HepG2 (cell line): ENCODE data around the gene SEC14L1. TPM values are rescaled to one million over a fixed set of nuclear protein-coding genes. Genes with fewer than 3 reads are reported as not detected.
A peak's percentile ranks its signal among the peaks of the same experiment; 100 is the strongest.

Experiments used
- ATAC-seq: fragments of 200-7000 bp; cut with Tn5 transposase; 3 replicates; pipeline ENCODE4 v1.9.1; 2020; ENCODE audit warnings: mild to moderate bottlenecking, moderate library complexity
- BruUV-seq: library from RNA; stranded (reverse); fragments of 400-500 nt; replicated peaks from 2 replicates; lab custom pipeline; 2021; lab: Mats Ljungman, UMichigan
- CTCF ChIA-PET: fragments of 300-600 bp; formaldehyde crosslinking; extraction: SDS; loops from one replicate; lab custom pipeline; 2021; ENCODE audit warnings: low total read pairs, inconsistent platforms, low intra/inter-chr PET ratio; lab: Yijun Ruan, JAX
- POLR2A ChIA-PET: fragments of 350-600 bp; sonication (Branson Sonifier 250); formaldehyde crosslinking; loops from one replicate; lab custom pipeline; 2020; ENCODE audit warnings: antibody characterized with exemption, inconsistent platforms; lab: Yijun Ruan, JAX
- DNase-seq: peaks from one replicate; pipeline ENCODE4 v3.0.0-alpha.2; 2015; ENCODE audit warnings: low spot score
- FAIRE-seq: peaks from 3 replicates; lab custom pipeline; 2011; peaks lifted over from hg19 to GRCh38; lab: Jason Lieb, UNC
- H2AFZ ChIP-seq: one replicate; pipeline ENCODE4 v1.6.1; 2011; ENCODE audit warnings: low read length, inconsistent platforms
- H3K27ac ChIP-seq: fragments of 300-600 bp; 3 replicates; pipeline ENCODE4 v1.8.0; 2011; ENCODE audit warnings: mixed run types, mild to moderate bottlenecking, mixed read lengths, low read length, inconsistent platforms; ENCODE audit not compliant: insufficient read depth; ENCODE audit errors: extremely low read length
- H3K27me3 ChIP-seq, 2 experiments: fragments of 200-600 bp in 1 of 2; 2 replicates in 1 of 2; 3 replicates in 1 of 2; pipeline versions ENCODE4 v1.6.0 to v1.8.0; 2011; ENCODE audit warnings: low read length in 2 of 2, mild to moderate bottlenecking in 2 of 2, moderate library complexity in 2 of 2, inconsistent platforms in 1 of 2; ENCODE audit not compliant: insufficient read depth in 2 of 2, control insufficient read depth in 1 of 2
- H3K36me3 ChIP-seq, 2 experiments: fragments of 200-600 bp in 1 of 2; replicated peaks in 1 of 2; 2 replicates in 1 of 2; 3 replicates in 1 of 2; pipeline versions ENCODE4 v1.5.1 to v1.8.0; 2011; ENCODE audit warnings: low read length in 2 of 2, inconsistent platforms in 1 of 2; ENCODE audit not compliant: insufficient read depth in 2 of 2, control insufficient read depth in 1 of 2
- H3K4me1 ChIP-seq: 2 replicates; pipeline ENCODE4 v1.5.1; 2012; ENCODE audit warnings: low read length, inconsistent platforms; ENCODE audit not compliant: insufficient read depth
- H3K4me2 ChIP-seq: 2 replicates; pipeline ENCODE4 v1.6.0; 2011; ENCODE audit warnings: low read depth, low read length, inconsistent platforms
- H3K4me3 ChIP-seq, 3 experiments: fragments of 200-600 bp in 1 of 3; sonication (generic), shearing (Covaris generic) in 1 of 3; replicated peaks in 1 of 3; 2 replicates each; pipeline ENCODE4 v1.5.1; 2011 to 2016; ENCODE audit warnings: low read length in 3 of 3, inconsistent platforms in 2 of 3, low read depth in 2 of 3, mild to moderate bottlenecking in 2 of 3, control low read depth in 1 of 3, mixed read lengths in 1 of 3; ENCODE audit not compliant: insufficient read depth in 1 of 3
- H3K79me2 ChIP-seq: one replicate; pipeline ENCODE4 v1.6.1; 2011; ENCODE audit warnings: low read length, inconsistent platforms; ENCODE audit not compliant: insufficient read depth
- H3K9ac ChIP-seq: 2 replicates; pipeline ENCODE4 v1.6.0; 2011; ENCODE audit warnings: mild to moderate bottlenecking, low read depth, low read length, inconsistent platforms; ENCODE audit not compliant: insufficient read depth
- H3K9me3 ChIP-seq: 2 replicates; pipeline ENCODE4 v1.5.1; 2012; ENCODE audit warnings: mild to moderate bottlenecking, low read length
- H4K20me1 ChIP-seq: 2 replicates; pipeline ENCODE4 v1.6.0; 2011; ENCODE audit warnings: inconsistent platforms, mild to moderate bottlenecking, low read length, moderate library complexity; ENCODE audit not compliant: insufficient read depth
- ATF7-NPFF ChIP-seq: sonication (generic); formaldehyde crosslinking; IDR thresholded peaks from 2 replicates; pipeline ENCODE4 v1.8.1; 2023; ENCODE audit warnings: mild to moderate bottlenecking, low read depth, missing genetic modification reagents, moderate library complexity
- GABPB1 ChIP-seq: IDR thresholded peaks from 2 replicates; pipeline ENCODE4 v1.6.1; 2016; ENCODE audit warnings: mild to moderate bottlenecking, missing genetic modification reagents, moderate library complexity, missing compliant biosample characterization
- GTF3A ChIP-seq: sonication (generic); formaldehyde crosslinking; conservative IDR thresholded peaks from 2 replicates; pipeline ENCODE4 v1.4.0; 2020; ENCODE audit warnings: mild to moderate bottlenecking, missing genetic modification reagents
- HES4 ChIP-seq: sonication (generic); formaldehyde crosslinking; IDR thresholded peaks from 2 replicates; pipeline ENCODE4 v1.9.0; 2021; ENCODE audit warnings: mild to moderate bottlenecking, missing genetic modification reagents, borderline replicate concordance
- MAF1 ChIP-seq: sonication (generic); formaldehyde crosslinking; IDR thresholded peaks from 2 replicates; pipeline ENCODE4 v1.5.0; 2020; ENCODE audit warnings: missing genetic modification reagents, borderline replicate concordance
- MEIS1 ChIP-seq: sonication (generic); formaldehyde crosslinking; IDR thresholded peaks from 2 replicates; pipeline ENCODE4 v1.9.0; 2021; ENCODE audit warnings: mild to moderate bottlenecking, missing genetic modification reagents, moderate library complexity, borderline replicate concordance
- NFATC3 ChIP-seq: sonication (generic); formaldehyde crosslinking; IDR thresholded peaks from 2 replicates; pipeline ENCODE4 v1.5.1; 2020; ENCODE audit warnings: mild to moderate bottlenecking, missing genetic modification reagents
- PRMT3 ChIP-seq: sonication (generic); formaldehyde crosslinking; IDR thresholded peaks from 2 replicates; pipeline ENCODE4 v1.8.1; 2022; ENCODE audit warnings: low read depth, mild to moderate bottlenecking, moderate library complexity, missing genetic modification reagents, borderline replicate concordance
- RFXAP ChIP-seq: sonication (generic); formaldehyde crosslinking; IDR thresholded peaks from 2 replicates; pipeline ENCODE4 v1.4.0; 2020; ENCODE audit warnings: missing genetic modification reagents, borderline replicate concordance
- ZBTB8A ChIP-seq: sonication (generic); formaldehyde crosslinking; IDR thresholded peaks from 2 replicates; pipeline ENCODE4 v1.4.0; 2020; ENCODE audit warnings: mild to moderate bottlenecking, low read depth, missing genetic modification reagents, borderline replicate concordance
- ZNF121 ChIP-seq: sonication (generic); formaldehyde crosslinking; IDR thresholded peaks from 2 replicates; pipeline ENCODE4 v1.5.0; 2020; ENCODE audit warnings: mild to moderate bottlenecking, missing genetic modification reagents
- ZNF205 ChIP-seq: IDR thresholded peaks from 2 replicates; pipeline ENCODE4 v1.6.1; 2018; ENCODE audit warnings: missing biosample characterization, missing genetic modification reagents
- ZNF343 ChIP-seq: sonication (generic); formaldehyde crosslinking; IDR thresholded peaks from 2 replicates; pipeline ENCODE4 v1.4.0; 2020; ENCODE audit warnings: mild to moderate bottlenecking, missing genetic modification reagents
- ZNF709 ChIP-seq: sonication (generic); formaldehyde crosslinking; IDR thresholded peaks from 2 replicates; pipeline ENCODE4 v1.5.0; 2020; ENCODE audit warnings: mild to moderate bottlenecking, missing genetic modification reagents
- WGBS: methylation state at CpG from one replicate; pipeline ENCODE4 v1.1.6; 2017; ENCODE audit warnings: low lambda C conversion rate; 5-methylcytosine and 5-hydroxymethylcytosine counted together
- in situ Hi-C: cut with HindIII; loops from 2 replicates; pipeline ENCODE4 v1.10.0; 2017; ENCODE audit warnings: low pct_unique_long_range_greater_than_20kb; ENCODE audit not compliant: extremely low pct_ligation_motif_present
- intact Hi-C: fragments of 100-400 bp; cut with micrococcal nuclease; formaldehyde crosslinking; loops from one replicate; pipeline ENCODE4 v1.10.0; 2022; ENCODE audit not compliant: unreplicated experiment
- polyA plus RNA-seq, 8 experiments: library from polyadenylated mRNA; depleted of rRNA in 3 of 8; stranded (reverse) in 7 of 8; unstranded in 1 of 8; fragments of >200 nt; fragmentation: Illumina TruSeq in 4 of 8; extraction: Trizol in 4 of 8; gene quantifications; 2 replicates each; pipeline versions ENCODE4 v1.2.1 to v1.2.3, GENCODE V29; 2011 to 2016; ENCODE audit warnings: low read depth in 4 of 8, missing spikeins in 1 of 8, mixed read lengths in 1 of 8; ENCODE audit not compliant: insufficient read depth in 1 of 8
- total RNA-seq, 5 experiments: library from RNA; depleted of rRNA; stranded (reverse); fragments of >200 nt; fragmentation: Illumina TruSeq; extraction: Trizol; gene quantifications; 2 replicates each; pipeline ENCODE4 v1.2.3, GENCODE V29; 2016; ENCODE audit warnings: low read depth in 1 of 5
- TF ChIP-seq, protein P1 (sequence below): sonication (generic); formaldehyde crosslinking; IDR thresholded peaks from 2 replicates; pipeline ENCODE4 v1.4.0; 2020; ENCODE audit warnings: missing genetic modification reagents, borderline replicate concordance
- TF ChIP-seq, protein P2 (sequence below): IDR thresholded peaks from 2 replicates; pipeline ENCODE4 v1.6.1; 2018; ENCODE audit warnings: missing genetic modification reagents

SEC14L1 gene
- total and polyA plus RNA-seq, 2 of the 13 experiments (the other 11 are each of a cell fraction or from before 2014, with no cell fraction given), result 26.3 to 43.9 TPM

DNA sequence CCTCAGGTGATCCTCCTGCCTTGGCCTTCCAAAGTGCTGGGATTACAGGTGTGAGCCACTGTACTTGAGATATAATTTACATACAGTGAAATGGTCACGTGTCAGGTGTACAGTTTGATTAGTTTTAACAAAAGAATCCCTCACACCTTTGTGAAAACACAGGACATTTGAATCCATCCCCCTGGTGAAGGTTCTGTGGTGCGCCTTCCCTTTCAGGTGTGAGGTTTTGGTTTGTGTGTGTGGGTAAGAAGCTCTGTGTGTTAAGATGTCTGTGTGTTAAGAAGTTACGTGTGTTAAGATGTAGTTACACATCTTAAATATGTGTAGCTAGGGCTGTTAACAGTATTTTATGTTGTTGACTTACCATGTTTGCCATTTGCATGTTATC is 4.4 kb downstream of the SEC14L1 start (continued):
- TF ChIP-seq ZBTB8A (CRISPR knock-in tag), result 0 out of 2 replicates have a peak, but pooled peaks have one; percentile 38
- TF ChIP-seq GTF3A (CRISPR knock-in tag), result peak; percentile 63; the same call in 1 of the 2 replicates
- 0 out of 2 replicates have a peak, but pooled peaks have one; percentile 54 for TF ChIP-seq ZNF343 (CRISPR knock-in tag)
- TF ChIP-seq, protein P1, sequence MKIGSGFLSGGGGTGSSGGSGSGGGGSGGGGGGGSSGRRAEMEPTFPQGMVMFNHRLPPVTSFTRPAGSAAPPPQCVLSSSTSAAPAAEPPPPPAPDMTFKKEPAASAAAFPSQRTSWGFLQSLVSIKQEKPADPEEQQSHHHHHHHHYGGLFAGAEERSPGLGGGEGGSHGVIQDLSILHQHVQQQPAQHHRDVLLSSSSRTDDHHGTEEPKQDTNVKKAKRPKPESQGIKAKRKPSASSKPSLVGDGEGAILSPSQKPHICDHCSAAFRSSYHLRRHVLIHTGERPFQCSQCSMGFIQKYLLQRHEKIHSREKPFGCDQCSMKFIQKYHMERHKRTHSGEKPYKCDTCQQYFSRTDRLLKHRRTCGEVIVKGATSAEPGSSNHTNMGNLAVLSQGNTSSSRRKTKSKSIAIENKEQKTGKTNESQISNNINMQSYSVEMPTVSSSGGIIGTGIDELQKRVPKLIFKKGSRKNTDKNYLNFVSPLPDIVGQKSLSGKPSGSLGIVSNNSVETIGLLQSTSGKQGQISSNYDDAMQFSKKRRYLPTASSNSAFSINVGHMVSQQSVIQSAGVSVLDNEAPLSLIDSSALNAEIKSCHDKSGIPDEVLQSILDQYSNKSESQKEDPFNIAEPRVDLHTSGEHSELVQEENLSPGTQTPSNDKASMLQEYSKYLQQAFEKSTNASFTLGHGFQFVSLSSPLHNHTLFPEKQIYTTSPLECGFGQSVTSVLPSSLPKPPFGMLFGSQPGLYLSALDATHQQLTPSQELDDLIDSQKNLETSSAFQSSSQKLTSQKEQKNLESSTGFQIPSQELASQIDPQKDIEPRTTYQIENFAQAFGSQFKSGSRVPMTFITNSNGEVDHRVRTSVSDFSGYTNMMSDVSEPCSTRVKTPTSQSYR, result no peak
- no peak for TF ChIP-seq ZNF205 (CRISPR knock-in tag)
- TF ChIP-seq MEIS1 (CRISPR knock-in tag), result peak; percentile 52

DNA sequence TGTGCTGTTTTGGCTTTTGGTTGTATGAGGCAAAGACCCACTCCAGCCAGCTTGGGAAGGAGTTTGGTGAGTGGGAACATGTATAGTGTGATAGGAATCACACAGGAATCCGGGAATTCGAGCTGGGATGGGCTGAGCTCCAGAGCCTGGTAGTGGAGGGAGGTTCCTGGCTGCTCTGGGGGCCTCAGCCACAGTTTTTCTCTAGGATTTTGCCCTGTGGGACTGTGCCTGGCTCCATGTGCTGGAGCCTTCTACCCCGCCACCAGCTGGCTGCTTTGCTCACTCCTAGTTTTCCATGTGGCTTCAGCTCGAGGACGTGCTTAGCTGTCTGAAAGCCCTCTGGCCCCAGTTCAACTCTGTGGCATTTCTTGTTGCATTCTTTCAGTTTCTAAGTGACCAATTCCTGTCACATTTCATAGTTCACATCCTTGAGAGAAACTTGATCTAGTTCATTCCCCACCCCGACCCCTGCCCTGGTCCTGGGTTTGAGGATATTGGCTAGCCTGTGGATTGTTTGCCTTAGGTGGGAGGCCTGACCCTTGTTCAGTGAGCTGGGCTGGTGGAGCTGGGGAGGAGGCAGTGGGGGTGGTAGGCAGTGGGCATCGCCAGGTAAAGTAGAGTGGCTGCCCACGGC is 5.0 kb downstream of the SEC14L1 start:
- no peaks in the 10 kb centered on the region; a peak in 1 of 5 replicates for H3K27me3 ChIP-seq
- peak overlapping the region; percentile 40 for H3K9ac ChIP-seq
- 0 out of 6 replicates have a peak overlapping the region, but pooled peaks of 1 of the 3 experiments have one; percentile 13 for H3K4me3 ChIP-seq
- H3K27ac ChIP-seq, result peak overlapping the region; percentile 68
- no TSS peak for BruUV-seq
- H3K9me3 ChIP-seq, result no peaks in the 10 kb centered on the region
- 43% methylated on average over 8 of the region's 8 CpGs for WGBS
- ATAC-seq, result peak; percentile 75
- peaks cover 85% of the 10 kb centered on the region for H3K4me1 ChIP-seq
- peak; percentile 83 for FAIRE-seq
- H3K36me3 ChIP-seq, result peaks cover 11 to 44% of the 10 kb centered on the region in 2 experiments
- CTCF ChIA-PET, result no interaction called here
- no peaks in the 10 kb centered on the region for H4K20me1 ChIP-seq
- intact Hi-C loops (loop anchor here (5.0 kb wide), 1 partner anchor 37 kb away; no protein-coding TSS in a partner anchor), in situ Hi-C loops (no loop called here)
- DNase-seq, result peak; percentile 70
- H3K4me2 ChIP-seq, result peak overlapping the region; percentile 42
- POLR2A ChIA-PET, result interaction anchor here (0.8 to 1.6 kb wide), 6 partner anchors 16 to 62 kb away, joined by 3 to 10 read pairs (median 5); no protein-coding TSS in a partner anchor
- no peak overlapping the region for H2AFZ ChIP-seq
- peaks cover 71% of the 10 kb centered on the region for H3K79me2 ChIP-seq
- 0 out of 2 replicates have a peak, but pooled peaks have one; percentile 10 for TF ChIP-seq GABPB1 (CRISPR knock-in tag)
- TF ChIP-seq PRMT3, result 0 out of 2 replicates have a peak, but pooled peaks have one; percentile 36
- no peak; the same call in 1 of the 2 replicates for TF ChIP-seq ATF7-NPFF (CRISPR knock-in tag)
- TF ChIP-seq, protein P2, sequence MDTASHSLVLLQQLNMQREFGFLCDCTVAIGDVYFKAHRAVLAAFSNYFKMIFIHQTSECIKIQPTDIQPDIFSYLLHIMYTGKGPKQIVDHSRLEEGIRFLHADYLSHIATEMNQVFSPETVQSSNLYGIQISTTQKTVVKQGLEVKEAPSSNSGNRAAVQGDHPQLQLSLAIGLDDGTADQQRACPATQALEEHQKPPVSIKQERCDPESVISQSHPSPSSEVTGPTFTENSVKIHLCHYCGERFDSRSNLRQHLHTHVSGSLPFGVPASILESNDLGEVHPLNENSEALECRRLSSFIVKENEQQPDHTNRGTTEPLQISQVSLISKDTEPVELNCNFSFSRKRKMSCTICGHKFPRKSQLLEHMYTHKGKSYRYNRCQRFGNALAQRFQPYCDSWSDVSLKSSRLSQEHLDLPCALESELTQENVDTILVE, result 0 out of 2 replicates have a peak, but pooled peaks have one; percentile 35
- TF ChIP-seq ZNF121 (CRISPR knock-in tag), result no peak
- TF ChIP-seq NFATC3 (CRISPR knock-in tag), result no peak
- TF ChIP-seq RFXAP (CRISPR knock-in tag), result 0 out of 2 replicates have a peak, but pooled peaks have one; percentile 62
- 0 out of 2 replicates have a peak, but pooled peaks have one; percentile 47 for TF ChIP-seq ZNF709 (CRISPR knock-in tag)
- no peak for TF ChIP-seq MAF1 (CRISPR knock-in tag)
- TF ChIP-seq HES4, result peak; percentile 44; the same call in 1 of the 2 replicates
